ENCODE measurements around the gene CHKA.

DNA sequence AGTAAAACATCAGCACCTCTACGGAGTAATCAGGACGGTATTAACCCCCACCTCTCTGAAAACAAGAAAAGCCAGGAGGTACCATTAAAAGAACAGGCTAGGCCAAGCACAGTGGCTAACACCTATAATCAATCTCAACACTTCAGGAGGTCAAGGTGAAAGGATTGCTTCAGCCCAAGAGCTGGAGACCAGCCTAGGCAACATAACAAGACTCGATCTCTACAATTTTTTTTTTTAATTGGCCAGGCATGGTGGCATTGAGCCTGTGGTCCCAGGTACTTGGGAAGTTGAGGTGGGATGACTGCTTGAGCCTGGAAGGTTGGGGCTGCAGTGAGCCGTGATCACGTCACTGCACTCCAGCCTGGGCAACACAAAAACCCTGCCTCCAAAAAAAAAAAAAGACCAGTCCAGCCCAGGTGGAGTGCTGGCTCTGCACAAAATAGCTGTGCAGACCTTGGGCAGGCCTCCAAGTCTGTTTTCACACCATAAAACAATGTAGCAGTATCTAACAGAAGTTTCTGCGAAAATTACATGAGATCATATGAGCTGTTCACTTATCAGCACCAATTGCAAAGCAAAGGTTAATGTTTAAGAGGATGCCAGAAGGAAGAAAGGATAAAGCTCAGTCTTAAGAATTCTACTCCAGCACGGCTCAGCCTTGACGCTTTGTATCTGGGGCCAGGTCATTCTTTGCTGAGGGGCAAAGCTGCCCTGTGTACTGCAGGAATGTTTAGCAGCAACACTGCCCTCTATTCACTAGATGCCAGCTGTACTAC is 14.8 kb downstream of the CHKA start:
- TF ChIP-seq, protein P1, sequence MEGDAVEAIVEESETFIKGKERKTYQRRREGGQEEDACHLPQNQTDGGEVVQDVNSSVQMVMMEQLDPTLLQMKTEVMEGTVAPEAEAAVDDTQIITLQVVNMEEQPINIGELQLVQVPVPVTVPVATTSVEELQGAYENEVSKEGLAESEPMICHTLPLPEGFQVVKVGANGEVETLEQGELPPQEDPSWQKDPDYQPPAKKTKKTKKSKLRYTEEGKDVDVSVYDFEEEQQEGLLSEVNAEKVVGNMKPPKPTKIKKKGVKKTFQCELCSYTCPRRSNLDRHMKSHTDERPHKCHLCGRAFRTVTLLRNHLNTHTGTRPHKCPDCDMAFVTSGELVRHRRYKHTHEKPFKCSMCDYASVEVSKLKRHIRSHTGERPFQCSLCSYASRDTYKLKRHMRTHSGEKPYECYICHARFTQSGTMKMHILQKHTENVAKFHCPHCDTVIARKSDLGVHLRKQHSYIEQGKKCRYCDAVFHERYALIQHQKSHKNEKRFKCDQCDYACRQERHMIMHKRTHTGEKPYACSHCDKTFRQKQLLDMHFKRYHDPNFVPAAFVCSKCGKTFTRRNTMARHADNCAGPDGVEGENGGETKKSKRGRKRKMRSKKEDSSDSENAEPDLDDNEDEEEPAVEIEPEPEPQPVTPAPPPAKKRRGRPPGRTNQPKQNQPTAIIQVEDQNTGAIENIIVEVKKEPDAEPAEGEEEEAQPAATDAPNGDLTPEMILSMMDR (IDR thresholded peaks at IDR 0.05; ENCODE audit: low read length) = no peak
- TF ChIP-seq EZH2 (optimal IDR thresholded peaks at IDR 0.05; ENCODE audit: low read depth, low read length) (no peak), EZH2phosphoT487 (IDR thresholded peaks at IDR 0.05; ENCODE audit: low read length) (no peak)

Data from MM.1S (cell line).